PC-9 (cell line): ENCODE data around the gene COP1. TPM values are rescaled to one million over a fixed set of nuclear protein-coding genes. Genes with fewer than 3 reads are reported as not detected.

ENCODE experiments used
- BruUV-seq: library from RNA; stranded (reverse); fragments of 400-500 nt; replicated peaks from 2 replicates; lab custom pipeline; 2021; lab: Mats Ljungman, UMichigan
- CTCF ChIA-PET: fragments of 300-600 bp; sonication (Branson Sonifier 250); formaldehyde crosslinking; loops from one replicate; lab custom pipeline; 2022; ENCODE audit warnings: antibody characterized with exemption; lab: Charles Lee
- POLR2A ChIA-PET: fragments of 300-600 bp; sonication (Branson Sonifier 250); formaldehyde crosslinking; loops from one replicate; lab custom pipeline; 2022; ENCODE audit warnings: antibody characterized with exemption; ENCODE audit not compliant: unreplicated experiment; lab: Charles Lee
- DNase-seq, 2 experiments: peaks; one replicate each; pipeline versions ENCODE4 v3.0.0 to v3.0.0-alpha.2; 2015 to 2022; ENCODE audit warnings: mixed read lengths in 1 of 2
- H2AFZ ChIP-seq: fragments of 200-600 bp; sonication (generic); 2 replicates; pipeline ENCODE4 v1.8.1; 2017; ENCODE audit warnings: antibody characterized with exemption
- H3F3A ChIP-seq: fragments of 200-600 bp; sonication (generic); 2 replicates; pipeline ENCODE4 v1.8.1; 2017; ENCODE audit warnings: antibody characterized with exemption, mild to moderate bottlenecking, low read depth; ENCODE audit not compliant: insufficient read depth
- H3K27ac ChIP-seq: fragments of 200-600 bp; sonication (generic); 2 replicates; pipeline ENCODE4 v1.6.1; 2016; ENCODE audit warnings: mixed run types
- H3K27me3 ChIP-seq: fragments of 200-600 bp; sonication (generic); 2 replicates; pipeline ENCODE4 v1.6.1; 2016; ENCODE audit warnings: low read depth, mixed run types; ENCODE audit not compliant: insufficient read depth
- H3K36me3 ChIP-seq: fragments of 200-600 bp; sonication (generic); 2 replicates; pipeline ENCODE4 v1.6.1; 2016; ENCODE audit warnings: low read depth, mixed run types
- H3K4me1 ChIP-seq: fragments of 200-600 bp; sonication (generic); replicated peaks from 2 replicates; pipeline ENCODE4 v1.6.1; 2016; ENCODE audit warnings: mixed run types; ENCODE audit not compliant: insufficient read depth
- H3K4me2 ChIP-seq: fragments of 200-600 bp; sonication (generic); 2 replicates; pipeline ENCODE4 v1.6.1; 2017; ENCODE audit warnings: mixed run types
- H3K4me3 ChIP-seq: fragments of 200-600 bp; sonication (generic); 2 replicates; pipeline ENCODE4 v1.6.1; 2016; ENCODE audit warnings: mixed run types
- H3K79me2 ChIP-seq: fragments of 200-600 bp; sonication (generic); 2 replicates; pipeline ENCODE4 v1.6.1; 2017; ENCODE audit warnings: low read depth, mixed run types
- H3K9me2 ChIP-seq: fragments of 200-600 bp; sonication (generic); 2 replicates; pipeline ENCODE4 v1.8.1; 2017; ENCODE audit warnings: mild to moderate bottlenecking; ENCODE audit not compliant: insufficient read depth
- H3K9me3 ChIP-seq: fragments of 200-600 bp; sonication (generic); 2 replicates; pipeline ENCODE4 v1.8.1; 2016; ENCODE audit warnings: low read depth; ENCODE audit not compliant: insufficient read depth
- H4K20me1 ChIP-seq: fragments of 200-600 bp; sonication (generic); 2 replicates; pipeline ENCODE4 v1.8.1; 2017; ENCODE audit not compliant: insufficient read depth
- EZH2 ChIP-seq: fragments of 200-600 bp; sonication (generic); IDR thresholded peaks from 2 replicates; pipeline ENCODE4 v1.8.0; 2017; ENCODE audit warnings: antibody characterized with exemption, low read depth
- intact Hi-C: fragments of 100-400 bp; cut with micrococcal nuclease; formaldehyde crosslinking; loops from one replicate; pipeline ENCODE4 v1.10.0; 2022; ENCODE audit not compliant: unreplicated experiment
- total RNA-seq: library from RNA; stranded (reverse); gene quantifications from 2 replicates; pipeline ENCODE4 v1.2.3, GENCODE V29; 2021
- TF ChIP-seq, protein P1 (sequence below): fragments of 200-600 bp; sonication (generic); conservative IDR thresholded peaks from 2 replicates; pipeline ENCODE4 v1.6.1; 2017; ENCODE audit warnings: mixed run types, antibody characterized with exemption, mild to moderate bottlenecking, moderate library complexity

The COP1 gene
- total RNA-seq, 1 experiment from 2014 or later = 38.0 TPM

DNA sequence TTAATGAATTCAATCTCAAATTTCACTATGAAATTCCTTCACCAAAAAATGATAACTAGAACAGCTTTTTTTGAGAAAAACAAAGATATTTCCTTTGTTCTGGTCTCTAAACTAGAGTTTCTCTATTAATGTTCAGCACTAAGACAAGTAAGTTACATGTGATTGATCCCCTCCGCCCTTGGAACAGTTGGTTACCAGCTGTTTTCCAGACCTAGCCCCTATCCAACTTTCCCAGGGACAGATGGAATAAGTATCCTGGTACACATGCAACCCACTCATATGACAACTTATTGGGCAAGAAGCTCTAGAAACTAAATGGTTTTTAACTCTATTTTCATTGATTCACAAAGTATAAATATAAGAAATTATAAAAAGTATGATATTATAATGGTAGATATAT is 140.4 kb downstream of the COP1 start:
- TF ChIP-seq, protein P1, sequence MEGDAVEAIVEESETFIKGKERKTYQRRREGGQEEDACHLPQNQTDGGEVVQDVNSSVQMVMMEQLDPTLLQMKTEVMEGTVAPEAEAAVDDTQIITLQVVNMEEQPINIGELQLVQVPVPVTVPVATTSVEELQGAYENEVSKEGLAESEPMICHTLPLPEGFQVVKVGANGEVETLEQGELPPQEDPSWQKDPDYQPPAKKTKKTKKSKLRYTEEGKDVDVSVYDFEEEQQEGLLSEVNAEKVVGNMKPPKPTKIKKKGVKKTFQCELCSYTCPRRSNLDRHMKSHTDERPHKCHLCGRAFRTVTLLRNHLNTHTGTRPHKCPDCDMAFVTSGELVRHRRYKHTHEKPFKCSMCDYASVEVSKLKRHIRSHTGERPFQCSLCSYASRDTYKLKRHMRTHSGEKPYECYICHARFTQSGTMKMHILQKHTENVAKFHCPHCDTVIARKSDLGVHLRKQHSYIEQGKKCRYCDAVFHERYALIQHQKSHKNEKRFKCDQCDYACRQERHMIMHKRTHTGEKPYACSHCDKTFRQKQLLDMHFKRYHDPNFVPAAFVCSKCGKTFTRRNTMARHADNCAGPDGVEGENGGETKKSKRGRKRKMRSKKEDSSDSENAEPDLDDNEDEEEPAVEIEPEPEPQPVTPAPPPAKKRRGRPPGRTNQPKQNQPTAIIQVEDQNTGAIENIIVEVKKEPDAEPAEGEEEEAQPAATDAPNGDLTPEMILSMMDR = no peak
- no peak for TF ChIP-seq EZH2
- no peak for DNase-seq
- Histone ChIP-seq H3K27me3 (no peaks in the 10 kb centered on the region), H2AFZ (no peak overlapping the region), H3K4me2 (no peak overlapping the region), H3F3A (peaks cover 11% of the 10 kb centered on the region), H3K4me3 (no peak overlapping the region), H3K79me2 (no peaks in the 10 kb centered on the region), H3K36me3 (no peaks in the 10 kb centered on the region), H3K27ac (no peak overlapping the region), H3K9me2 (no peaks in the 10 kb centered on the region), H3K9me3 (no peaks in the 10 kb centered on the region), H4K20me1 (no peaks in the 10 kb centered on the region), H3K4me1 (no peaks in the 10 kb centered on the region)
- ChIA-PET CTCF (no interaction called here), POLR2A (no interaction called here)
- intact Hi-C loops = no loop called here
- no TSS peak for BruUV-seq

DNA sequence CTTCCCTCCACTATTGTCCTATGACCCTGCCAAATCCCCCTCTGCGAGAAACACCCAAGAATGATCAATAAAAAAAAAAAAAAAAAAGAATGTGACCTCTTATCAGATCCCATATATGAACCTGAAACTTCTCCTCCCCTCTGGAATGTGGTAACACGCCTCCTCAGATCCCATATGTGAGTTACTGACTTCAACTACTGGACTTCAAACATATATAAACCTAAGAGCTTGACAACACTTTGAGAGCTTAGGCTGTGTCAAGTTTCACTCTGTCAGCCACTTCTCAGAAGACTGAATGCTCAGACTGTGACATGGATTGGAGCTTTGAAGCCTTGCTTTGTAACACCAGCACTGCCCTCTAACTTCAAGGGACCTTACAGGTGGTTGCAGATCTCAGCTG is 148.4 kb downstream of the COP1 start:
- H3F3A ChIP-seq = peaks cover 5% of the 10 kb centered on the region; the same call in 1 of the 2 replicates
- H3K9me3 ChIP-seq = no peaks in the 10 kb centered on the region
- no peaks in the 10 kb centered on the region for H3K36me3 ChIP-seq
- H3K27ac ChIP-seq = no peak overlapping the region
- intact Hi-C loops = no loop called here
- BruUV-seq = no TSS peak
- no peaks in the 10 kb centered on the region for H3K27me3 ChIP-seq
- ChIA-PET POLR2A (no interaction called here), CTCF (no interaction called here)
- no peaks in the 10 kb centered on the region for H3K4me1 ChIP-seq
- DNase-seq = no peak
- H4K20me1 ChIP-seq = no peaks in the 10 kb centered on the region; the same call in 1 of the 2 replicates
- H3K79me2 ChIP-seq = no peaks in the 10 kb centered on the region
- no peak overlapping the region for H3K4me2 ChIP-seq
- H2AFZ ChIP-seq = no peak overlapping the region
- no peak overlapping the region for H3K4me3 ChIP-seq
- TF ChIP-seq, protein P1 = no peak
- TF ChIP-seq EZH2 = no peak
- no peaks in the 10 kb centered on the region for H3K9me2 ChIP-seq

DNA sequence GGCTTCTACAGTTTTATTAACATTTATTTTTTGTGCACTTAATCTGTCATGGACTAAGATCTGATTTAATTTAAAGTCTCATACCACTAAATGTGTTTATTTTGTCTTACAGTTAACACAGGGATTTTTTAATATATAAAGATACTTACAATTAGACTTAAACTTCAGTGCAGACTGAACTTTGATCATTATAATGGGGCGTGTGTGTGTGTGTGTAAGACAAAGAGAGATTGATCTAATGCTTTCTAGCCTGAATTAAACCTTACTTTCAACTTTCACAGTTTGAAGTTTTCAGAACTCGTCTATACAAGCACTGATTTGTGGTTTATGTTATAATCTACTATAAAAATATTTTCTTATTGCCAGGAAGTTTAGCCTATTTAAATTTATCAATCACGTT is 150.8 kb downstream of the COP1 start:
- Histone ChIP-seq H2AFZ (no peak overlapping the region), H3K9me3 (no peaks in the 10 kb centered on the region), H3K4me3 (no peak overlapping the region), H3K79me2 (no peaks in the 10 kb centered on the region), H3K27ac (no peak overlapping the region), H3K36me3 (no peaks in the 10 kb centered on the region), H4K20me1 (no peaks in the 10 kb centered on the region; the same call in 1 of the 2 replicates), H3K4me1 (no peaks in the 10 kb centered on the region), H3K9me2 (no peaks in the 10 kb centered on the region), H3F3A (no peaks in the 10 kb centered on the region), H3K4me2 (no peak overlapping the region), H3K27me3 (no peaks in the 10 kb centered on the region)
- intact Hi-C loops = no loop called here
- TF ChIP-seq, protein P1 = no peak
- TF ChIP-seq EZH2 = no peak
- DNase-seq = no peak
- CTCF ChIA-PET = no interaction called here
- no TSS peak for BruUV-seq
- POLR2A ChIA-PET = no interaction called here
